Kidney epithelial cell (primary cell): ENCODE results near the gene CDH13. TPM values are rescaled to one million over a fixed set of nuclear protein-coding genes. Genes with fewer than 3 reads are reported as not detected.

ENCODE experiments used
- DNase-seq: peaks from one replicate; pipeline ENCODE4 v3.0.0-alpha.2; 2010; ENCODE audit warnings: low read depth
- H3K27me3 ChIP-seq: 2 replicates; pipeline ENCODE4 v1.6.0; 2011; ENCODE audit warnings: low read length; ENCODE audit not compliant: control insufficient read depth, insufficient read depth
- H3K36me3 ChIP-seq: 2 replicates; pipeline ENCODE4 v1.5.1; 2011; ENCODE audit warnings: low read length; ENCODE audit not compliant: control insufficient read depth, insufficient read depth
- H3K4me3 ChIP-seq: 2 replicates; pipeline ENCODE4 v1.5.1; 2011; ENCODE audit warnings: low read depth, mild to moderate bottlenecking, control low read depth, low read length
- total RNA-seq: library from RNA; depleted of rRNA; stranded (reverse); fragments of >200 nt; gene quantifications from 2 replicates; pipeline ENCODE4 v1.2.3, GENCODE V29; 2015
- TF ChIP-seq, protein P1 (sequence below): IDR thresholded peaks from 2 replicates; pipeline ENCODE4 v1.5.1; 2011; ENCODE audit warnings: mild to moderate bottlenecking, moderate library complexity, low read length, control low read depth, inconsistent platforms; ENCODE audit not compliant: insufficient read depth, poor library complexity, severe bottlenecking

The CDH13 gene
- total RNA-seq, 1 donor from 2014 or later, result 32.8 TPM

GRCh38 chr16:83268169-83268568 lies 641.4 kb downstream of the CDH13 start:
- no peaks in the 10 kb centered on the region for H3K36me3 ChIP-seq

GRCh38 chr16:83269048-83269447 lies 642.3 kb downstream of the CDH13 start:
- no peaks in the 10 kb centered on the region for H3K36me3 ChIP-seq
- H3K4me3 ChIP-seq, result no peak overlapping the region
- DNase-seq, result no peak
- TF ChIP-seq, protein P1, sequence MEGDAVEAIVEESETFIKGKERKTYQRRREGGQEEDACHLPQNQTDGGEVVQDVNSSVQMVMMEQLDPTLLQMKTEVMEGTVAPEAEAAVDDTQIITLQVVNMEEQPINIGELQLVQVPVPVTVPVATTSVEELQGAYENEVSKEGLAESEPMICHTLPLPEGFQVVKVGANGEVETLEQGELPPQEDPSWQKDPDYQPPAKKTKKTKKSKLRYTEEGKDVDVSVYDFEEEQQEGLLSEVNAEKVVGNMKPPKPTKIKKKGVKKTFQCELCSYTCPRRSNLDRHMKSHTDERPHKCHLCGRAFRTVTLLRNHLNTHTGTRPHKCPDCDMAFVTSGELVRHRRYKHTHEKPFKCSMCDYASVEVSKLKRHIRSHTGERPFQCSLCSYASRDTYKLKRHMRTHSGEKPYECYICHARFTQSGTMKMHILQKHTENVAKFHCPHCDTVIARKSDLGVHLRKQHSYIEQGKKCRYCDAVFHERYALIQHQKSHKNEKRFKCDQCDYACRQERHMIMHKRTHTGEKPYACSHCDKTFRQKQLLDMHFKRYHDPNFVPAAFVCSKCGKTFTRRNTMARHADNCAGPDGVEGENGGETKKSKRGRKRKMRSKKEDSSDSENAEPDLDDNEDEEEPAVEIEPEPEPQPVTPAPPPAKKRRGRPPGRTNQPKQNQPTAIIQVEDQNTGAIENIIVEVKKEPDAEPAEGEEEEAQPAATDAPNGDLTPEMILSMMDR, result no peak
- H3K27me3 ChIP-seq, result no peaks in the 10 kb centered on the region

More at GRCh38 chr16:83268169-83268568, 641.4 kb downstream of the CDH13 start:
- no peak for DNase-seq
- Histone ChIP-seq H3K27me3 (no peaks in the 10 kb centered on the region), H3K4me3 (no peak overlapping the region)
- TF ChIP-seq, protein P1, result no peak

DNA sequence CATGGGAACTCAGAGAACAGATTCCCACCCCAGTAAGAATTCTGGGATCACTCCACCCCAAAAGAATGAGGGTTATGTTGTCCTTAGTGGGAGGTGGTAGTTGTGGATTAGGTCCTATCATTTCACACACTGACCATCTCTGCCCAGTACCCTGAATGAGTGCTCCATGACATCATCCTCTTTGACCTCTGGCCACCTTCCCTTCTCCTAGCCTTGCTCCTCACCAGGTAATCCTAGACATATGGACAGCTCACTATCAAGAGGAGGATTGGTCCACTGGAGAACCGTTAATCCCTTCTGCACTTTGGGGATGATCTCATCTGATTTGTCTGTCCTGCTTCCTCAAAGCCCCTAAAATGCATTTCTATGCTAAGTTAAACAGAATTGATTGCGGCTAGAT lies 642.8 kb downstream of the CDH13 start:
- DNase-seq, result no peak
- TF ChIP-seq, protein P1, result no peak
- H3K36me3 ChIP-seq, result no peaks in the 10 kb centered on the region
- no peak overlapping the region for H3K4me3 ChIP-seq
- H3K27me3 ChIP-seq, result no peaks in the 10 kb centered on the region

DNA sequence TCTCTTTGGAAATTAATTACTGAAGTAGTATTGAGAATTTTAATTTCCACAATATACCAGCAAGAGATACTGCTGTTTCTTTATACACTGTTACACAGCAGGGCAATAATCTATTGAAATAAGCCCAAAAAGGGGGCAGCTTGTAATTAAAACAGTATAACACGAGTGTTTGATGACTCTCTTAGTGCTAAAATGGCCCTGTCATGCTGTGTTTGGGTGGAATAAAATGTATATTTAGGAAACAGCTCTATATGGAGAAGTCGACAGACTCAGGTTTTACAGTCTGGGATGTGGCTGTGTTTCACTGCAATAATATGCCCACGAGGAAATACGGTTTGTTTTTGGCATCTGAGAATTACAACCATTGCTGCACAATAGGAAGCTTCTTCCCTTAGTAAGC lies 643.3 kb downstream of the CDH13 start:
- Histone ChIP-seq H3K4me3 (no peak overlapping the region), H3K27me3 (no peaks in the 10 kb centered on the region), H3K36me3 (no peaks in the 10 kb centered on the region)
- TF ChIP-seq, protein P1, result no peak
- no peak for DNase-seq

GRCh38 chr16:83270640-83271039 lies 643.9 kb downstream of the CDH13 start:
- DNase-seq, result no peak

GRCh38 chr16:83271123-83271522 lies 644.4 kb downstream of the CDH13 start:
- Histone ChIP-seq H3K27me3 (no peaks in the 10 kb centered on the region), H3K36me3 (no peaks in the 10 kb centered on the region), H3K4me3 (no peak overlapping the region)
- TF ChIP-seq, protein P1, result no peak
- no peak for DNase-seq

More at GRCh38 chr16:83270640-83271039, 643.9 kb downstream of the CDH13 start:
- Histone ChIP-seq H3K36me3 (no peaks in the 10 kb centered on the region), H3K4me3 (no peak overlapping the region), H3K27me3 (no peaks in the 10 kb centered on the region)
- TF ChIP-seq, protein P1, result no peak
